H1 (cell line): ENCODE results near the gene TPSD1. TPM values are rescaled to one million over a fixed set of nuclear protein-coding genes. Genes with fewer than 3 reads are reported as not detected.

ENCODE experiments used
- CTCF ChIA-PET: fragments of 300-600 bp; sonication (Branson Sonifier 250); formaldehyde crosslinking; loops from one replicate; lab custom pipeline; 2021; ENCODE audit not compliant: partially characterized antibody; lab: Charles Lee
- POLR2A ChIA-PET: fragments of 300-600 bp; sonication (Branson Sonifier 250); formaldehyde crosslinking; loops from one replicate; lab custom pipeline; 2021; ENCODE audit warnings: inconsistent platforms; ENCODE audit not compliant: partially characterized antibody; lab: Charles Lee
- DNase-seq, 2 experiments: peaks; one replicate each; pipeline versions ENCODE4 v3.0.0 to v3.0.0-alpha.2; 2010 to 2022; ENCODE audit warnings: low spot score in 2 of 2, low read depth in 1 of 2, mixed read lengths in 1 of 2
- FAIRE-seq: peaks from 2 replicates; lab custom pipeline; 2011; peaks lifted over from hg19 to GRCh38; lab: Jason Lieb, UNC
- H2AFZ ChIP-seq: 2 replicates; pipeline ENCODE4 v1.8.1; 2012; ENCODE audit warnings: low read length, inconsistent platforms
- H2AK5ac ChIP-seq: 2 replicates; pipeline ENCODE4 v1.6.1; 2013; ENCODE audit warnings: low read depth, low read length
- H2BK120ac ChIP-seq: replicated peaks from 2 replicates; pipeline ENCODE3; 2013; ENCODE audit warnings: low read depth, low read length, inconsistent platforms
- H2BK12ac ChIP-seq: 2 replicates; pipeline ENCODE4 v1.6.1; 2013; ENCODE audit warnings: low read depth, low read length
- H2BK15ac ChIP-seq: 2 replicates; pipeline ENCODE4 v1.6.1; 2013; ENCODE audit warnings: low read length
- H2BK20ac ChIP-seq: 2 replicates; pipeline ENCODE4 v1.6.1; 2013; ENCODE audit warnings: low read length
- H2BK5ac ChIP-seq: 2 replicates; pipeline ENCODE4 v1.6.1; 2013; ENCODE audit warnings: low read depth, low read length
- H3K14ac ChIP-seq: 2 replicates; pipeline ENCODE4 v1.6.1; 2013; ENCODE audit warnings: inconsistent platforms; ENCODE audit not compliant: insufficient read length
- H3K18ac ChIP-seq: 2 replicates; pipeline ENCODE4 v1.6.1; 2013; ENCODE audit warnings: low read length; ENCODE audit errors: extremely low read depth
- H3K23ac ChIP-seq: 2 replicates; pipeline ENCODE4 v1.6.1; 2013; ENCODE audit warnings: inconsistent platforms; ENCODE audit not compliant: insufficient read length
- H3K23me2 ChIP-seq: 2 replicates; pipeline ENCODE4 v1.6.1; 2013; ENCODE audit warnings: low read depth, low read length
- H3K27ac ChIP-seq: 2 replicates; pipeline ENCODE4 v1.6.1; 2011; ENCODE audit warnings: low read depth, low read length, inconsistent platforms
- H3K27me3 ChIP-seq, 4 experiments: replicated peaks in 1 of 4; 1 replicate in 1 of 4; 2 replicates in 3 of 4; pipeline versions ENCODE4 v1.6.1 to v1.8.1; 2011 to 2013; ENCODE audit warnings: low read length in 3 of 4, mild to moderate bottlenecking in 3 of 4, inconsistent platforms in 2 of 4, mixed read lengths in 2 of 4, moderate library complexity in 1 of 4; ENCODE audit not compliant: control insufficient read depth in 3 of 4, insufficient read depth in 3 of 4; ENCODE audit errors: extremely low read depth in 1 of 4
- H3K36me3 ChIP-seq, 4 experiments: 2 replicates each; pipeline versions ENCODE4 v1.6.1 to v1.8.1; 2011 to 2013; ENCODE audit warnings: mild to moderate bottlenecking in 4 of 4, low read length in 3 of 4, moderate library complexity in 2 of 4, control low read depth in 1 of 4, inconsistent platforms in 1 of 4; ENCODE audit not compliant: insufficient read depth in 4 of 4, control insufficient read depth in 2 of 4
- H3K4ac ChIP-seq: replicated peaks from 2 replicates; pipeline ENCODE3; 2013; ENCODE audit warnings: low read length, low read depth, mixed read lengths, inconsistent platforms; ENCODE audit not compliant: insufficient read length
- H3K4me1 ChIP-seq, 4 experiments: replicated peaks in 1 of 4; 1 replicate in 1 of 4; 2 replicates in 3 of 4; pipeline versions ENCODE4 v1.6.1 to v1.8.1; 2011 to 2013; ENCODE audit warnings: low read length in 3 of 4, inconsistent platforms in 2 of 4, mixed read lengths in 1 of 4; ENCODE audit not compliant: insufficient read depth in 4 of 4, control insufficient read depth in 3 of 4
- H3K4me2 ChIP-seq, 2 experiments: 2 replicates each; pipeline versions ENCODE4 v1.6.1 to v1.8.1; 2011 to 2013; ENCODE audit warnings: low read depth in 2 of 2, low read length in 2 of 2, control low read depth in 1 of 2, inconsistent platforms in 1 of 2, mild to moderate bottlenecking in 1 of 2; ENCODE audit not compliant: insufficient read depth in 1 of 2
- H3K4me3 ChIP-seq, 4 experiments: fragments of 200-600, 300-600 bp in 1 of 4; sonication (generic), shearing (Covaris generic), sonication (Bioruptor Twin) in 1 of 4; 2 replicates each; pipeline versions ENCODE4 v1.5.1 to v1.8.1; 2011 to 2016; ENCODE audit warnings: low read length in 4 of 4, low read depth in 3 of 4, control low read depth in 2 of 4, inconsistent platforms in 2 of 4, mild to moderate bottlenecking in 2 of 4, mixed read lengths in 1 of 4, moderate library complexity in 1 of 4; ENCODE audit not compliant: insufficient read depth in 2 of 4; ENCODE audit errors: extremely low read depth in 1 of 4
- H3K56ac ChIP-seq: replicated peaks from 2 replicates; pipeline ENCODE3; 2013; ENCODE audit warnings: low read depth, mild to moderate bottlenecking, mixed read lengths, low read length, inconsistent platforms; ENCODE audit not compliant: insufficient read length
- H3K79me1 ChIP-seq: 2 replicates; pipeline ENCODE4 v1.6.1; 2013; ENCODE audit warnings: low read depth, low read length, control low read depth
- H3K79me2 ChIP-seq, 2 experiments: 2 replicates each; pipeline versions ENCODE4 v1.6.1 to v1.8.1; 2012 to 2013; ENCODE audit warnings: low read length in 2 of 2, mild to moderate bottlenecking in 2 of 2, inconsistent platforms in 1 of 2; ENCODE audit not compliant: insufficient read depth in 2 of 2, control insufficient read depth in 1 of 2
- H3K9ac ChIP-seq, 4 experiments: replicated peaks in 1 of 4; 1 replicate in 1 of 4; 2 replicates in 3 of 4; pipeline versions ENCODE4 v1.6.1 to v1.8.1; 2011 to 2013; ENCODE audit warnings: low read depth in 3 of 4, low read length in 3 of 4, control low read depth in 2 of 4, mild to moderate bottlenecking in 2 of 4, moderate library complexity in 2 of 4, inconsistent platforms in 1 of 4; ENCODE audit errors: extremely low read depth in 1 of 4
- H3K9me3 ChIP-seq, 2 experiments: 2 replicates each; pipeline versions ENCODE4 v1.6.1 to v1.8.1; 2012 to 2013; ENCODE audit warnings: mild to moderate bottlenecking in 2 of 2, moderate library complexity in 2 of 2, control low read depth in 1 of 2, inconsistent platforms in 1 of 2, low read depth in 1 of 2, low read length in 1 of 2, mixed read lengths in 1 of 2; ENCODE audit not compliant: insufficient read depth in 2 of 2
- H4K20me1 ChIP-seq, 2 experiments: replicated peaks in 1 of 2; 2 replicates each; pipeline versions ENCODE3 to v1.8.1; 2011 to 2013; ENCODE audit warnings: inconsistent platforms in 2 of 2, low read length in 2 of 2, mild to moderate bottlenecking in 1 of 2; ENCODE audit not compliant: insufficient read depth in 2 of 2, control insufficient read depth in 1 of 2
- H4K5ac ChIP-seq: 2 replicates; pipeline ENCODE4 v1.6.1; 2013; ENCODE audit warnings: low read length, low read depth, mixed read lengths, inconsistent platforms; ENCODE audit not compliant: insufficient read length
- H4K8ac ChIP-seq: 2 replicates; pipeline ENCODE4 v1.8.0; 2013; ENCODE audit warnings: mild to moderate bottlenecking, moderate library complexity, low read length, inconsistent platforms; ENCODE audit not compliant: insufficient read depth; ENCODE audit errors: extremely low read depth
- H4K91ac ChIP-seq: replicated peaks from 2 replicates; pipeline ENCODE3; 2013; ENCODE audit warnings: low read length, mixed read lengths, inconsistent platforms; ENCODE audit not compliant: insufficient read length
- CEBPB ChIP-seq: IDR thresholded peaks from 2 replicates; pipeline ENCODE4 v1.6.1; 2012; ENCODE audit warnings: low read depth, low read length
- EZH2 ChIP-seq: fragments of 200-600 bp; sonication (generic); IDR thresholded peaks from 2 replicates; pipeline ENCODE4 v1.7.1; 2012; ENCODE audit warnings: low read depth, mild to moderate bottlenecking, moderate library complexity, low read length, inconsistent platforms; ENCODE audit not compliant: severe bottlenecking
- HDAC6 ChIP-seq: IDR thresholded peaks from one replicate; pipeline ENCODE4 v1.7.1; 2012; ENCODE audit warnings: low read depth, mild to moderate bottlenecking, inconsistent platforms, low read length, moderate library complexity
- JUND ChIP-seq: IDR thresholded peaks from 2 replicates; pipeline ENCODE4 v1.6.1; 2011; ENCODE audit warnings: mild to moderate bottlenecking, improper control_type of control experiment, low read length
- KDM5A ChIP-seq: fragments of 200-600 bp; IDR thresholded peaks from 2 replicates; pipeline ENCODE4 v1.7.1; 2012; ENCODE audit warnings: mild to moderate bottlenecking, low read length, inconsistent platforms, mixed read lengths
- NANOG ChIP-seq: IDR thresholded peaks from 2 replicates; pipeline ENCODE4 v1.6.1; 2011; ENCODE audit warnings: low read length, low read depth, mild to moderate bottlenecking, inconsistent platforms; ENCODE audit not compliant: insufficient read depth, poor library complexity, severe bottlenecking
- POLR2AphosphoS5 ChIP-seq: IDR thresholded peaks from 2 replicates; pipeline ENCODE4 v1.6.1; 2011; ENCODE audit warnings: low read depth, low read length
- RAD21 ChIP-seq, 2 experiments: IDR thresholded peaks in 1 of 2; conservative IDR thresholded peaks in 1 of 2; 2 replicates each; pipeline ENCODE4 v1.6.1; 2011; ENCODE audit warnings: low read depth in 2 of 2, low read length in 2 of 2, improper control_type of control experiment in 1 of 2, inconsistent platforms in 1 of 2, mild to moderate bottlenecking in 1 of 2, moderate library complexity in 1 of 2
- USF2 ChIP-seq: IDR thresholded peaks from 2 replicates; pipeline ENCODE4 v1.6.1; 2011; ENCODE audit warnings: low read length, improper control_type of control experiment
- WGBS, 2 experiments: shearing (Covaris generic) in 1 of 2; methylation state at CpG; one replicate each; pipeline versions ENCODE4 v1.1.6 to v1.1.7; 2013 to 2015; ENCODE audit warnings: low lambda C conversion rate in 2 of 2, mixed read lengths in 2 of 2, inconsistent platforms in 1 of 2, low coverage in 1 of 2, missing lambda C conversion rate in 1 of 2; ENCODE audit not compliant: insufficient replicate concordance in 2 of 2, insufficient coverage in 1 of 2, insufficient read length in 1 of 2; ENCODE audit errors: extremely low coverage in 1 of 2, missing lambda C conversion rate in 1 of 2; 5-methylcytosine and 5-hydroxymethylcytosine counted together
- polyA plus RNA-seq, 7 experiments: library from polyadenylated mRNA; depleted of rRNA in 3 of 7; stranded (reverse) in 5 of 7; unstranded in 2 of 7; fragments of >200 nt in 5 of 7; fragments of 200-250 nt in 2 of 7; gene quantifications; 1 replicate in 5 of 7; 2 replicates in 1 of 7; 4 replicates in 1 of 7; pipeline versions ENCODE4 v1.2.1 to v1.2.3, GENCODE V29; 2011 to 2013; ENCODE audit warnings: missing spikeins in 2 of 7, mixed read lengths in 2 of 7
- total RNA-seq: library from RNA; stranded (reverse); fragmentation: NEBNext Ultra II Directional; extraction: Animal tissue kit (Norgen Biotek cat#: 25700); gene quantifications from 2 replicates; pipeline ENCODE4 v1.2.1, GENCODE V29; 2021
- TF ChIP-seq, protein P1 (sequence below): IDR thresholded peaks from 2 replicates; pipeline ENCODE4 v1.6.1; 2012; ENCODE audit warnings: low read length, inconsistent platforms

TPSD1 gene
- total and polyA plus RNA-seq, 2 of the 8 experiments (the other 6 are each of a cell fraction or from before 2014, with no cell fraction given) = 0.26 TPM; not detected in 1

DNA sequence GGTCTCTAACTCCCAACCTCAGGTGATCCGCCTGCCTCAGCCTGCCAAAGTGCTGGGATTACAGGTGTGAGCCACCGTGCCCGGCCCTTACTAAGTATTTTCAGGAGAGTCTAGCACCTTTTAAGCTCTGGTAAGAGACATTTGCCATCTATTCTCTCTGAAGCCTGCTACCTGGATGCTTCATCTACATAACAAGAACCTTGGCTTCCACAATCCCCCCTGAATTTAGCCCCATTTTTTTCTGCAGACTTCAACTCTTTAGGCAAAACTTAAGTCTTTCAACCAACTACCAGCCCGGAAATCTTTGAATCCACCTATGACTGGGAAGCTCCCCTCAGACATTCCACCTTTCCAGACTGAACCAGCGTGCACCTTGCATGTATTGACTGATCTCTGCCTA lies 39.6 kb downstream of the TPSD1 start:
- Histone ChIP-seq H3K4me1 (peaks cover 0 to 6% (median 1%) of the 10 kb centered on the region in 4 experiments; a peak in 5 of 7 replicates), H3K14ac (no peak overlapping the region), H4K8ac (no peak overlapping the region), H3K27ac (no peak overlapping the region), H2BK20ac (no peak overlapping the region), H3K9me3 (no peaks in the 10 kb centered on the region), H2BK15ac (no peak overlapping the region), H2AFZ (no peak overlapping the region), H3K79me1 (no peaks in the 10 kb centered on the region; the same call in 1 of the 2 replicates), H3K23me2 (no peaks in the 10 kb centered on the region; the same call in 1 of the 2 replicates), H3K79me2 (no peaks in the 10 kb centered on the region), H3K4ac (no peak overlapping the region), H3K9ac (no peak overlapping the region), H3K56ac (no peak overlapping the region), H3K4me3 (no peak overlapping the region), H4K5ac (no peak overlapping the region), H3K27me3 (peaks cover 2 to 14% (median 9%) of the 10 kb centered on the region in 4 experiments; a peak in 6 of 7 replicates), H2BK120ac (no peak overlapping the region), H4K91ac (no peak overlapping the region), H3K36me3 (no peaks in the 10 kb centered on the region), H4K20me1 (peaks cover 0 to 2% of the 10 kb centered on the region in 2 experiments), H3K18ac (no peak overlapping the region; the same call in 1 of the 2 replicates), H2BK12ac (no peak overlapping the region), H3K23ac (no peak overlapping the region), H2BK5ac (no peak overlapping the region), H2AK5ac (no peak overlapping the region), H3K4me2 (peak overlapping the region in 1 of 2 experiments; percentile 42; a peak in 2 of 4 replicates)
- 25% methylated on average over 5 of the region's 5 CpGs; no CpG with 5 or more reads in 1 of the 2 experiments for WGBS, 2 experiments
- ChIA-PET CTCF (interaction anchor here (1.1 to 1.6 kb wide), 4 partner anchors 16 to 83 kb away, joined by 3 to 4 read pairs (median 3); no protein-coding TSS in a partner anchor), POLR2A (interaction anchor here (1.2 kb wide), 1 partner anchor 50 kb away, joined by 3 read pairs; no protein-coding TSS in a partner anchor)
- FAIRE-seq (no peak), DNase-seq (no peak)
- TF ChIP-seq USF2 (no peak), HDAC6 (no peak), JUND (no peak), EZH2 (no peak), POLR2AphosphoS5 (no peak), RAD21 (IDR thresholded peaks at IDR 0.05 in 1 of 2, conservative IDR thresholded peaks at IDR 0.05 in 1 of 2; ENCODE audit: low read depth in 2 of 2, low read length in 2 of 2) (no peak), KDM5A (no peak), CEBPB (no peak), NANOG (no peak)
- TF ChIP-seq, protein P1, sequence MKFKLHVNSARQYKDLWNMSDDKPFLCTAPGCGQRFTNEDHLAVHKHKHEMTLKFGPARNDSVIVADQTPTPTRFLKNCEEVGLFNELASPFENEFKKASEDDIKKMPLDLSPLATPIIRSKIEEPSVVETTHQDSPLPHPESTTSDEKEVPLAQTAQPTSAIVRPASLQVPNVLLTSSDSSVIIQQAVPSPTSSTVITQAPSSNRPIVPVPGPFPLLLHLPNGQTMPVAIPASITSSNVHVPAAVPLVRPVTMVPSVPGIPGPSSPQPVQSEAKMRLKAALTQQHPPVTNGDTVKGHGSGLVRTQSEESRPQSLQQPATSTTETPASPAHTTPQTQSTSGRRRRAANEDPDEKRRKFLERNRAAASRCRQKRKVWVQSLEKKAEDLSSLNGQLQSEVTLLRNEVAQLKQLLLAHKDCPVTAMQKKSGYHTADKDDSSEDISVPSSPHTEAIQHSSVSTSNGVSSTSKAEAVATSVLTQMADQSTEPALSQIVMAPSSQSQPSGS = no peak
